G401.6 (cell line): ENCODE measurements around the gene PAM.
"Not testable (repeated sequence)": the region's sequence is repeated elsewhere in the genome, so short reads cannot be mapped to it uniquely, and the experiment has no call there.

Source experiments
- FAIRE-seq: peaks from 2 replicates; lab custom pipeline; 2012; peaks lifted over from hg19 to GRCh38; lab: Jason Lieb, UNC

Gene PAM

DNA sequence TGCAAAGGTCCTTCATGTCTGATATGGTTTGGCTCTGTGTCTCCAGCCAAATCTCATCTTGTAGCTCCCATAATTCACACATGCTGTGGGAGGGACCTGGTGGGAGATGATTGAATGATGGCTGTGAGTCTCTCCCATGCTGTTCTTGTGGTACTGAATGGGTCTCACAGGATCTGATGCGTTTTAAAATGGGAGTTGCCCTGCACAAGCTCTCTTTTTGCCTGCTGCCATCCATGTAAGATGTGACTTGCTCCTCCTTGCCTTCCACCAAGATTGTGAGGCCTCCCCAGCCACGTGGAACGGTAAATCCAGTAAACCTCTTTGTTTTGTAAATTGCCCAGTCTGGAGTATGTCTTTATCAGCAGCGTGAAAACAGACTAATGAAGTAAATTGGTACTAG lies 318.4 kb downstream of the PAM start:
- FAIRE-seq: not testable (repeated sequence)

DNA sequence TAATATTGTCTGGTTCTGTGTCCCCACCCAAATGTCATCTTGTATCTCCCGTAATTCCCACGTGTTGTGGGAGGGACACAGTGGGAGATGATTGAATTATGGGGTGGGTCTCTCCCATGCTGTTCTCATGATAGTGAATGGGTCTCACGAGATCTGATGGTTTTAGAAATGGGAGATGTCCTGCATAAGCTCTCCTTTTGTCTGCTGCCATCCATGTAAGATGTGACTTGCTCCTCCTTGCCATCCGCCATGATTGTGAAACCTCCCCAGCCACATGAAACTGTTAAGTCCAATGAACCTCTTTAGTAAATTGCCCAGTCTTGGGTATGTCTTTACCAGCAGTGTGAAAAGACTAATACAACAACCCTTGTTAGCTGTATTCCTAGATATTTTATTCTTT lies 320.3 kb downstream of the PAM start:
- FAIRE-seq: no peak
